HG03103 (cell line): ENCODE measurements around the gene NDUFC2.
"Not testable (repeated sequence)": the region's sequence is repeated elsewhere in the genome, so short reads cannot be mapped to it uniquely, and the experiment has no call there.

ENCODE experiments used
- ATAC-seq: cut with Tn5 transposase; IDR thresholded peaks from one replicate; pipeline ENCODE4 v1.9.1; 2021; ENCODE audit warnings: low read depth; ENCODE audit not compliant: unreplicated experiment

Gene NDUFC2

DNA sequence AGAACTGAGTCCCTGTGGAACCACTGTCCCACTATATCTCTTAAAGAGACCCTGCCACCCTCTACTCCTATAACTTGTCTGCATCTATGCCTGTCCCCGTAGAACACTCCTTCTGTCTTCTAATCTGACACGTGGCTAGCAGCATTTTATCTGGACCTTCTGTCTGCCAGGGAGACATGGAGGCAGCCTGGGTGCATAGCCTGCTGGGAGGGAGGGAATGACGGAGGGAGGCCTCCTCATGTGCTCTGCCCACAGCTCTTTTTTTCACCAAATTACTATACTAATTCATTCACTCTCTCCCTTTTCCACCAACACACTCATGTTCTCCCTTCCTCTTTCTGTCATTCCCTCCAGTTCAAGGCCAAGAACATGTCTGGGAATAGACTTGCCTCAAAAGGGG, 23.6 kb downstream of the NDUFC2 start:
- ATAC-seq = no peak

- ATAC-seq = no peak
Observed at GRCh38 chr11:78054971-78055370, 24.7 kb downstream of the NDUFC2 start.

DNA sequence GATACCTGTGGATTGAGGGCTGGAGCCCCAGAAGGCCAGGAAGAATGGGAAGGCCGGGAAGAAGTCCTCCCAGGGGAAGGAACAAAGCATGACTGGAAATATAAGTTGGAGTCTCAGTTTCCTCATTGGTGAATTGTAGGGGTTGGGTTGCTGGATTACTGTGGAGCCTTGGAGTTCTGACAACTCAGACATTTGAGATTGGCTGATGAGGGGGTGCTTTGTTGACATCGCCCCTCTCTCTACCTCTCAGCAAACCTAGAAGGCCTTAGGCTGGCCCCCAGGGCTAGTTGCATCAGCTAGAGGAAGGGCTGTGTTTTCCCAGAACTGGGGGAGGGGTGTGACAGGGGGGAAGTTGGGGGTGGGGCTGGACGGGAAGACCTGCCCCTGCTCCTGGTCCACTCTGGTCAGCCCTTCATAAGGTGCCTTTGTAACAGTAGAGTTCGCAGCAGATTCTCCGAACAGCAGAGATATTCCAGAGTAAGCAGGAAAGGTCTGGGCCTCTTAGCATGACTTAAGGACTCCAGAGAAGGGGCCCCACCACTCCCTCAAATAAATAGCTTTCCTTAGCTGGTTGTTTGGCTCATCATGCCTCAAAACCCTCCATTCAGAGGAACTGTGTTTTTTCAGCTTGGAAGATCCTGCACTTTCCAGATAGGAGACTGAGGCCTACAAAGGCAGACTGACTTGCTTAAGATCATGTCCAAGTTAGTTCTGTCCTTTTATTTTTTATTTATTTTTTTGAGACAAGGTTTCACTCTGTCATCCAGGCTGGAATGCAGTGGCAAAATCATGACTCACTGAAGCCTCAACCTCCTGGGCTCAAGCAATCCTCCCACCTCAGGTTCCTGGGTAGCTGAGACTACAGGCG, 28.5 kb downstream of the NDUFC2 start:
- no peak for ATAC-seq

DNA sequence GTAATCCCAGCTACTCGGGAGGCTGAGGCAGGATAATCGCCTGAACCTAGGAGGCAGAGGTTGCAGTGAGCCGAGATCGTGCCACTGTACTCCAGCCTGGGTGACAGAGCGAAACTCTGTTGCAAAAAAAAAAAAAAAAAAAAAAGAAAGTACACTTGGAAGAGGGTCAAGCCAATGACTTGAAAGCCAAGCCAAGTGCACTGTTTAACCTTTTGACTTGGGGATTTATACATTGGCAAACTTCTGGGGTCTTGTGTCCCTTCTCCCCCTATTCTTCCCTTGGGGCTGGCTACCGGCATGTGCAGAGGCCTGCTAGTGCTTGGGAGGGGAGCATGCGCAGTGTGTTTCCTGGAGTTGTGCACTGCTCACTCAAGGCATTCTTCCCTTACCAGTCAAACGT, 30.3 kb downstream of the NDUFC2 start:
- ATAC-seq = no peak

GRCh38 chr11:78048561-78048960, 31.1 kb downstream of the NDUFC2 start:
- no peak for ATAC-seq

- ATAC-seq = no peak
Observed at GRCh38 chr11:78046486-78046854, 33.2 kb downstream of the NDUFC2 start.

DNA sequence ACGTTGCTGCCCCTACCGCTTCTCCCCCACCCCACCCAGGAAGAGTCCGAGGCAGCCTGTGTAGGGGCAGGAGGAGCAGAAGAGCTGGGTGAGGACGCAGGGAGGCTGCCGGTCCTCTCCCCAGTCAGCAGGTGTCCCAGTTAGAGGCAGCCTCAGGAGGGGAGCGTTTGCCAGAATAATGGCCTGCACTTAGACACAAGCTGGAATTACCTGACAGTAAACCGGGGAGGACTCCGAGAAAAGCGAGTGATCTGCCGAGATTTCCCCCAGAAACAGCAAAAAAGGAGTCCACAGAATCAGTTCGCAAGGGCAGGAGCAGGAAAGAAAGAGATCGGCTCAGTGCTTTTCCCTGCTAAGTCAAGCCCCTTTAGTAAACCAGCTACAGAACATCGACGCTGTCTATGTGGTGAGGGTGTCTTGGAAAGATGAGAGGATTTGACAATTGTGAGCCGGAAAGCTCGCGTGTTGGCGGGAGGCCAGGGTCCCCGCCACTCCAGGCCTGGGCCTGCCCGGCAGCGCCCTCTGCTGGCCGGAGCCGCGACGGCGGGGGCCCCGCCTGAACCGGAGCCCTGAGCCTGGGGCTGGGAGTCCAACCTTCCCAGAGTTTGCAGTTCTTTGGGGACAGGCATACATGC, 33.7 kb downstream of the NDUFC2 start:
- no peak for ATAC-seq

DNA sequence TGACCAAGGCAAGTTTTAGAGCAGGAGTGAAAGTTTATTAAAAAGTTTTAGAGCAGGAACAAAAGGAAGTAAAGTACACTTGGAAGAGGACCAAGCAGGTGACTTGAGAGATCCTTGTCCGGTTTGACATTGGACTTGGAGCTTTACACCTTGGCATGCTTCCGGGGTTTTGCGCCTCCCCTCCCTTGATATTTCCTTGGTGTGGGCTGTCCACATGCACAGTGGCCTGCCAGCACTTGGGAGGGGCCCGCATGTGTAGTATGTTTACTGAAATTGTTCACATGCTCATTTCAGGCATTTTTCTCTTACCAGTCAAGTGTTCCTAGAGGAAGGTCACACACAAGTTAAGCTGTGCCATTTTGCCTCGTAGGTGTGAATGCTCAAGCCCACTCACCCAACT, 35.0 kb downstream of the NDUFC2 start:
- ATAC-seq = no peak

GRCh38 chr11:78041843-78042440, 37.7 kb downstream of the NDUFC2 start:
- no peak for ATAC-seq

- ATAC-seq = not testable (repeated sequence)
Observed at GRCh38 chr11:78041380-78041719, 38.3 kb downstream of the NDUFC2 start.

DNA sequence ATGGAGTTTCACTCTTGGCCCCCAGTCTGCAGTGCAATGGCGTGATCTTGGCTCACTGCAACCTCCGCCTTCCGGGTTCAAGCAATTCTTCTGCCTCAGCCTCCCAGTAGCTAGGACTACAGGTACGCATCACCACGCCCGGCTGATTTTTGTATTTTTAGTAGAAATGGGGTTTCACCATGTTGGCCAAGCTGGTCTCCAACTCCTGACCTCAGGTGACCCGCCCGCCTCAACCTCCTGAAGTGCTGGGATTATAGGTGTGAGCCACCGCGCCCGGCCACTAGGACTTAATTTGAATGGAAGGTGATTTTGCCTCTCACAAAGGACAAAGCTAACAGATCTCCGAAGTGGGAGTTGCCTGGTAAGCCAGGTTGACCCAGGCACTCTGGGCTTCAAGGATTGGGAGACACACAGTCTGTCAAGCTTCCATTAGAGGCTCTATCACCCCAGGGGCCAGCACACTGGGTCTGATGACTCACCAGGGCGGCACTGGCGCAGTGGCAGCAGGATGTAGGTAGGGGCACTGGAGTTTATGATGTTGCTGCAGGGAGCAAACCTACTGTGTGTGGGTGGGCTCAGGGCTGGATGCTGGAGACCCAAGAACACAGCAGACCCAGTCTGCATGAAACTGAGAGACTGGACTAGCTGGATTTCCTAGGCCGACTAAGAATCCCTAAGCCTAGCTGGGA, 38.8 kb downstream of the NDUFC2 start:
- ATAC-seq = no peak

GRCh38 chr11:78039919-78040671, 39.6 kb downstream of the NDUFC2 start:
- ATAC-seq = peak; percentile 58

GRCh38 chr11:78039391-78039918, 40.2 kb downstream of the NDUFC2 start:
- ATAC-seq = no peak

- ATAC-seq = no peak
Observed at GRCh38 chr11:78038697-78039313, 40.9 kb downstream of the NDUFC2 start.

- ATAC-seq = no peak
Observed at GRCh38 chr11:78037825-78038620, 41.6 kb downstream of the NDUFC2 start.

GRCh38 chr11:78037056-78037455, 42.6 kb downstream of the NDUFC2 start:
- ATAC-seq = no peak

- no peak for ATAC-seq
Observed at GRCh38 chr11:78036313-78036712, 43.3 kb downstream of the NDUFC2 start.

GRCh38 chr11:78034623-78035022, 45.0 kb downstream of the NDUFC2 start:
- ATAC-seq = no peak

GRCh38 chr11:78033040-78033439, 46.6 kb downstream of the NDUFC2 start:
- no peak for ATAC-seq
